ENCODE results near the gene RPL27A.
"Not testable (repeated sequence)": the region's sequence is repeated elsewhere in the genome, so short reads cannot be mapped to it uniquely, and the experiment has no call there.

The RPL27A gene

DNA sequence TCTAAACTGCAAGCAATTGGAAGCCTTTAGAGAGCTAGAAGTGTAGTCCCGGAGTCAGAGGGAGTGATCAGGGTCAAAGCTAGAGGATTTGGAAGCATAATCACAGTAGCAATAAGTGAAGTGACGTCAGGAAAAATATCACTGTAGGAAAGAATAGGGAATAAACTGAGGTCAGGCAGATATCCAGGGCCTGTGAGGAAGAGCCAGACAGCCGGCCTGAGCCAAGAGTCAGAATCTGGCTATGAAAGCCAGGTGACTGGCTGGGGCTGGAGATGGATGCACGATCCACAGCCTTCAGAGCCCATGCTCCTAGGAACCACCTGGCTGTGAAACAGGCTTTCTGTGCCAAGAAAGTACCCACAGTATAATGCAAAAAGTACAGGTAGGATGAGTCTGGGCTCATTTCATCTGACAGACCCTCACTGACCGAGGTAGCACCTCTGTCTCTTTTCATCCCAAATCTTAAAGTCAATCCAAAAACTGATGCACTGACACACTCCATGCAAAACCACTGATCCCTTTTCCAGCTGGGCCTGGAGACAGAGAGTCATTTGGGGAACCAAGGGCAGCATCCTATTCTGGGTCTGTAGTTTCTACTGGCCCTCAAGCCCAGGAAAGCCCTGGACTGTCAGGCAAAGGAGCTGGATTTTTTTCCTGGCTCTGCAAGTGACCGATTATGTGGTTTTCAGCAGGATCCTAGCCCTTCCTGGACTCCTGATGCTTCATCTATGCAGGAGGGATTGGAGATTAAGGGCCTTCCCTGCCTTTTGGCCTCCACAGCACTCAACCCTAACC is 21.4 kb upstream of the RPL27A start:
- Histone ChIP-seq H3K36me3 (no peaks in the 10 kb centered on the region), H3K9me3 (no peaks in the 10 kb centered on the region), H3K27ac (no peak overlapping the region), H3K4me1 (ENCODE audit: control insufficient read depth in 1 of 2, insufficient read depth in 1 of 2, low read depth in 1 of 2, low read length in 1 of 2) (no peaks in the 10 kb centered on the region), H3K27me3 (no peaks in the 10 kb centered on the region), H3K4me3 (ENCODE audit: low read depth in 1 of 2, low read length in 1 of 2) (no peak overlapping the region)
- TF ChIP-seq, protein P1, sequence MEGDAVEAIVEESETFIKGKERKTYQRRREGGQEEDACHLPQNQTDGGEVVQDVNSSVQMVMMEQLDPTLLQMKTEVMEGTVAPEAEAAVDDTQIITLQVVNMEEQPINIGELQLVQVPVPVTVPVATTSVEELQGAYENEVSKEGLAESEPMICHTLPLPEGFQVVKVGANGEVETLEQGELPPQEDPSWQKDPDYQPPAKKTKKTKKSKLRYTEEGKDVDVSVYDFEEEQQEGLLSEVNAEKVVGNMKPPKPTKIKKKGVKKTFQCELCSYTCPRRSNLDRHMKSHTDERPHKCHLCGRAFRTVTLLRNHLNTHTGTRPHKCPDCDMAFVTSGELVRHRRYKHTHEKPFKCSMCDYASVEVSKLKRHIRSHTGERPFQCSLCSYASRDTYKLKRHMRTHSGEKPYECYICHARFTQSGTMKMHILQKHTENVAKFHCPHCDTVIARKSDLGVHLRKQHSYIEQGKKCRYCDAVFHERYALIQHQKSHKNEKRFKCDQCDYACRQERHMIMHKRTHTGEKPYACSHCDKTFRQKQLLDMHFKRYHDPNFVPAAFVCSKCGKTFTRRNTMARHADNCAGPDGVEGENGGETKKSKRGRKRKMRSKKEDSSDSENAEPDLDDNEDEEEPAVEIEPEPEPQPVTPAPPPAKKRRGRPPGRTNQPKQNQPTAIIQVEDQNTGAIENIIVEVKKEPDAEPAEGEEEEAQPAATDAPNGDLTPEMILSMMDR (IDR thresholded peaks at IDR 0.05): no peak

DNA sequence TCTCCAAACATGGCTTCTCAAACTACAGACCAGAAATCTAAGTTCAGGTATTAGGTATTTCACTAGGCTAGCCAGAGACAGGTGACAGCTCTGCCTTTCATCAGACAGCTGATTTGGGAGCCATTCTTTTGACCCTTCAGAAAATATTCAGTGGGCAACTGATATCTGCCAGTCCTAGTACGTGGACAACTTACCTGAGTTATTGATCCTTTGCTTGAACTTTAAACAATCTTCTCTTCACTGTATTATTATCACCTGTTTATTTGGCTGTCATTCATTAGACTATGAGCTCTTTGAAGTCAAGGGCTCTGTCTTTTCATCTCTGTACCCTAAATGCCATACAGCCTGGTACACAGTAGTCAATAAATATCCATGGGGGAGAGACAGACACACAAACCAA is 17.4 kb upstream of the RPL27A start:
- no peaks in the 10 kb centered on the region for H3K36me3 ChIP-seq
- no peak overlapping the region for H3K4me3 ChIP-seq (ENCODE audit: low read depth in 1 of 2, low read length in 1 of 2)
- no peaks in the 10 kb centered on the region for H3K9me3 ChIP-seq
- no peaks in the 10 kb centered on the region for H3K27me3 ChIP-seq
- H3K4me1 ChIP-seq (ENCODE audit: control insufficient read depth in 1 of 2, insufficient read depth in 1 of 2, low read depth in 1 of 2, low read length in 1 of 2): no peaks in the 10 kb centered on the region
- no peak overlapping the region for H3K27ac ChIP-seq
- TF ChIP-seq, protein P1 (IDR thresholded peaks at IDR 0.05): no peak

DNA sequence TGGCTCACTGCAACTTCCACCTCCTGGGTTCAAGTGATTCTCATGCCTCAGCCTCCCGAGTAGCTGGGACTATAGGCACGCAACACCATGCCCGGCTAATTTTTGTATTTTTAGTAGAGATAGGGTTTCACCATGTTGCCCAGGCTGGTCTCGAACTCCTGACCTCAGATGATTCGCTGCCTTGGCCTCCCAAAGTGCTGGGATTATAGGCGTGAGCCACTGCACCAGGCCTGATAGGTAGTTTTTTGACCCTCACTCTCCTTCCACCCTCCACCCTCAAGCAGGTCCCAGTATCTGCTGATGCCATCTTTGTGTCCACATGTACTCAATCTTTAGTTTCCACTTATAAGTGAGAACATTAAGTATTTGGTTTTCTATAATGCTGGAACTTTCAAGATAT is 12.5 kb upstream of the RPL27A start:
- H3K36me3 ChIP-seq: peaks cover 14% of the 10 kb centered on the region
- not testable (repeated sequence) for H3K4me1 ChIP-seq (ENCODE audit: control insufficient read depth in 1 of 2, insufficient read depth in 1 of 2, low read depth in 1 of 2, low read length in 1 of 2); H3K27me3 ChIP-seq; H3K9me3 ChIP-seq; H3K27ac ChIP-seq; H3K4me3 ChIP-seq (ENCODE audit: low read depth in 1 of 2, low read length in 1 of 2)

DNA sequence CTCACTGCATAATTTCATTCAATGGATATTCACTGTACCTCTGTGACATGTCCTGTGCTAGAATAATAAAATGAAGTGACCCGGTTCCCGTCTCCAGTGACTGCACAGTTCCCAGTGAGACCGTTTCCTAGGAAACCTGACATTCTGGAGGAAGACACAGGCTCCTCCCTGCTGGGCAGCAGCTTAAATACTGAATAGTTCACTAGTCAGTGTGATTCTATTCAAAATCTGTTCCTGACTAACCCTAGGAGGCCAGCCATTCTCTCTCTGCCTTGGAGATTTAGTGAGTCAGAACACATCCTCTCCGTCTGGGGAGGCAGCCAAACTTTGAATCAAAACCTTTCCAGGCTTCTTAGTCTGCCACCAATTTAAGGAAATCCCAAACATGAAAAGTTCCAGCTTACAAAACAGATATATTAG is 11.4 kb upstream of the RPL27A start:
- Histone ChIP-seq H3K9me3 (no peaks in the 10 kb centered on the region), H3K27ac (no peak overlapping the region), H3K27me3 (no peaks in the 10 kb centered on the region), H3K4me3 (ENCODE audit: low read depth in 1 of 2, low read length in 1 of 2) (no peak overlapping the region), H3K4me1 (ENCODE audit: control insufficient read depth in 1 of 2, insufficient read depth in 1 of 2, low read depth in 1 of 2, low read length in 1 of 2) (no peaks in the 10 kb centered on the region), H3K36me3 (peaks cover 14% of the 10 kb centered on the region)
- TF ChIP-seq, protein P1 (IDR thresholded peaks at IDR 0.05): no peak

DNA sequence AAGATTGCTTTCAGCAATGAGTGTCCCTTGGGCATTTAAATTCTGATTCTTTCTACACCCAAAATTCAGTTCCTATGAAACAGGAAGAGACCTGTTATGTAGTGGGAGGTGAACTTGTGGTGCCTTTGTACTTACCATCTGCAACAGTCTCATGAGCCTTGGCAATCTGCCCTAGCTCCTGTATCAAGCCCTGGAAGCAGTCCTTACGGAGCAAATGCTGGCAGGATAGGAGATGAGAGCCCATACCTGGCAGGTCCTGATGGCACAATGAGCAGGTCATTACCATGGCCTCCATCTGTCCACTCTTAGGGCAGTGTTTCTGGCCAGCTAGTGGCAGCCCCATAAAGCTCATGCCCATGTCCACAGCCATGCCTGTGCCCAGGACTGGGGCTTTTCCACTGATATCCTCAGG is 10.9 kb upstream of the RPL27A start:
- Histone ChIP-seq H3K27ac (no peak overlapping the region), H3K36me3 (peaks cover 14% of the 10 kb centered on the region)
- TF ChIP-seq, protein P1 (IDR thresholded peaks at IDR 0.05): no peak

DNA sequence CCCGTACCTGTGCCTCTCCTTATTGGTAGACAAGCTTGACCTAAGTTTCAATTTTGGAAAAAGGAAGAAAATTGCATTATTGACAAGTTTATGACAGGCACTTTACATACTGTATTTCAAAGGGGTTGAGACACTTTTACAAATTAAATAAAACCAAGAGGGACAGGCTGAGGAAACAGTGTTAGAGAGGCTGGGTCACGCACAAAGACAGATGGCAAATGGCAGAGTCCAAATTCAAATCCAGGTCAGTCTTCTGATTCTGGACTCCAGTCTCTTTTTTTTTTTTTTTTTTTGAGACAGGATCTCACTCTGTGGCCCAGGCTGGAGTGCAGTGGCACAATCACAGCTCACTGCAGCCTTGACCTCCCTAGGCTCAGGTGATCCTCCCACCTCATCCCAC is 10.2 kb upstream of the RPL27A start:
- peaks cover 14% of the 10 kb centered on the region for H3K36me3 ChIP-seq
- no peaks in the 10 kb centered on the region for H3K27me3 ChIP-seq
- TF ChIP-seq, protein P1 (IDR thresholded peaks at IDR 0.05): no peak
- no peak overlapping the region for H3K4me3 ChIP-seq (ENCODE audit: low read depth in 1 of 2, low read length in 1 of 2)
- H3K27ac ChIP-seq: no peak overlapping the region
- no peaks in the 10 kb centered on the region for H3K9me3 ChIP-seq
- H3K4me1 ChIP-seq (ENCODE audit: control insufficient read depth in 1 of 2, insufficient read depth in 1 of 2, low read depth in 1 of 2, low read length in 1 of 2): no peaks in the 10 kb centered on the region

More for the DNA sequence above, 10.9 kb upstream of the RPL27A start:
- H3K9me3 ChIP-seq: no peaks in the 10 kb centered on the region
- H3K4me3 ChIP-seq (ENCODE audit: low read depth in 1 of 2, low read length in 1 of 2): no peak overlapping the region
- no peaks in the 10 kb centered on the region for H3K27me3 ChIP-seq
- H3K4me1 ChIP-seq (ENCODE audit: control insufficient read depth in 1 of 2, insufficient read depth in 1 of 2, low read depth in 1 of 2, low read length in 1 of 2): no peaks in the 10 kb centered on the region
